IMR-90 (cell line): ENCODE results near the gene SPOUT1. TPM values are rescaled to one million over a fixed set of nuclear protein-coding genes. Genes with fewer than 3 reads are reported as not detected.
"Not testable (repeated sequence)": the region's sequence is repeated elsewhere in the genome, so short reads cannot be mapped to it uniquely, and the experiment has no call there.

Experiments
- ATAC-seq: fragments of 200-7000 bp; cut with Tn5 transposase; 2 replicates; pipeline ENCODE4 v1.9.1; 2020; ENCODE audit warnings: low read depth, mild to moderate bottlenecking, moderate library complexity
- BruUV-seq: library from RNA; stranded (reverse); fragments of 400-500 nt; replicated peaks from 2 replicates; lab custom pipeline; 2021; lab: Mats Ljungman, UMichigan
- CTCF ChIA-PET: fragments of 300-600 bp; formaldehyde crosslinking; extraction: SDS; loops from one replicate; lab custom pipeline; 2021; ENCODE audit warnings: antibody characterized with exemption; lab: Yijun Ruan, JAX
- POLR2A ChIA-PET: fragments of 300-600 bp; sonication (Branson Sonifier 250); formaldehyde crosslinking; loops from one replicate; lab custom pipeline; 2022; ENCODE audit warnings: antibody characterized with exemption; ENCODE audit not compliant: unreplicated experiment; lab: Charles Lee
- DNase-seq: peaks from one replicate; pipeline ENCODE4 v3.0.0; 2013
- H2AFZ ChIP-seq: replicated peaks from 2 replicates; pipeline ENCODE3; 2013; ENCODE audit warnings: low read length, mild to moderate bottlenecking; ENCODE audit not compliant: poor library complexity
- H2AK5ac ChIP-seq: 2 replicates; pipeline ENCODE4 v1.6.1; 2013; ENCODE audit warnings: low read depth, low read length, inconsistent platforms
- H2AK9ac ChIP-seq: replicated peaks from 2 replicates; pipeline ENCODE3; 2013; ENCODE audit warnings: mild to moderate bottlenecking, low read depth, low read length, moderate library complexity; ENCODE audit not compliant: poor library complexity
- H2BK120ac ChIP-seq: 2 replicates; pipeline ENCODE4 v1.6.1; 2013; ENCODE audit warnings: low read depth, low read length, inconsistent platforms
- H2BK15ac ChIP-seq: 3 replicates; pipeline ENCODE4 v1.6.1; 2013; ENCODE audit warnings: low read depth, low read length, inconsistent platforms
- H2BK20ac ChIP-seq: 2 replicates; pipeline ENCODE4 v1.6.1; 2013; ENCODE audit warnings: low read depth, mild to moderate bottlenecking, inconsistent platforms, low read length, moderate library complexity
- H2BK5ac ChIP-seq: 2 replicates; pipeline ENCODE4 v1.6.1; 2013; ENCODE audit warnings: mild to moderate bottlenecking, low read depth, low read length, inconsistent platforms; ENCODE audit not compliant: poor library complexity, severe bottlenecking
- H3K14ac ChIP-seq: replicated peaks from 2 replicates; pipeline ENCODE4 v1.6.1; 2013; ENCODE audit warnings: low read depth, low read length, inconsistent platforms
- H3K18ac ChIP-seq: 2 replicates; pipeline ENCODE4 v1.6.1; 2013; ENCODE audit warnings: low read depth, low read length, control low read depth
- H3K23ac ChIP-seq: 2 replicates; pipeline ENCODE4 v1.6.1; 2013; ENCODE audit warnings: low read depth, low read length, inconsistent platforms
- H3K27ac ChIP-seq: 2 replicates; pipeline ENCODE4 v1.5.1; 2013; ENCODE audit warnings: mild to moderate bottlenecking, control low read depth, low read length; ENCODE audit not compliant: insufficient read depth
- H3K27me3 ChIP-seq: 2 replicates; pipeline ENCODE4 v1.6.1; 2013; ENCODE audit warnings: low read length; ENCODE audit not compliant: control insufficient read depth, insufficient read depth
- H3K36me3 ChIP-seq: 2 replicates; pipeline ENCODE4 v1.6.1; 2013; ENCODE audit warnings: low read length, mixed read lengths; ENCODE audit not compliant: control insufficient read depth, insufficient read depth
- H3K4ac ChIP-seq: 2 replicates; pipeline ENCODE4 v1.6.1; 2013; ENCODE audit warnings: low read depth, low read length, inconsistent platforms
- H3K4me1 ChIP-seq: 2 replicates; pipeline ENCODE4 v1.6.1; 2013; ENCODE audit warnings: low read length, mixed read lengths; ENCODE audit not compliant: control insufficient read depth, insufficient read depth
- H3K4me2 ChIP-seq: 2 replicates; pipeline ENCODE4 v1.6.1; 2013; ENCODE audit warnings: low read depth, mild to moderate bottlenecking, control low read depth, low read length, moderate library complexity
- H3K4me3 ChIP-seq: 2 replicates; pipeline ENCODE4 v1.5.1; 2013; ENCODE audit warnings: low read depth, mild to moderate bottlenecking, control low read depth, low read length, moderate library complexity; ENCODE audit not compliant: insufficient read depth
- H3K56ac ChIP-seq: 2 replicates; pipeline ENCODE4 v1.6.1; 2013; ENCODE audit warnings: low read length, inconsistent platforms; ENCODE audit not compliant: insufficient read depth; ENCODE audit errors: extremely low read depth
- H3K79me1 ChIP-seq, 2 experiments: 2 replicates each; pipeline ENCODE4 v1.6.1; 2013; ENCODE audit warnings: low read length in 2 of 2, inconsistent platforms in 1 of 2, low read depth in 1 of 2
- H3K9ac ChIP-seq: 2 replicates; pipeline ENCODE4 v1.6.1; 2013; ENCODE audit warnings: low read depth, low read length, control low read depth
- H3K9me1 ChIP-seq: 2 replicates; pipeline ENCODE4 v1.6.1; 2013; ENCODE audit warnings: low read length, inconsistent platforms; ENCODE audit not compliant: insufficient read depth
- H3K9me3 ChIP-seq: 2 replicates; pipeline ENCODE4 v1.6.1; 2013; ENCODE audit warnings: low read length; ENCODE audit not compliant: control insufficient read depth, insufficient read depth
- H4K20me1 ChIP-seq: 2 replicates; pipeline ENCODE4 v1.6.1; 2013; ENCODE audit warnings: low read length, inconsistent platforms; ENCODE audit not compliant: insufficient read depth
- H4K5ac ChIP-seq: 2 replicates; pipeline ENCODE4 v1.6.1; 2013; ENCODE audit warnings: mild to moderate bottlenecking, low read depth, low read length, control low read depth
- H4K8ac ChIP-seq, 2 experiments: 2 replicates each; pipeline ENCODE4 v1.6.1; 2013; ENCODE audit warnings: low read depth in 2 of 2, low read length in 2 of 2, control low read depth in 1 of 2, inconsistent platforms in 1 of 2
- H4K91ac ChIP-seq: 2 replicates; pipeline ENCODE4 v1.6.1; 2013; ENCODE audit warnings: low read depth, low read length, inconsistent platforms; ENCODE audit not compliant: insufficient read depth
- WGBS, 2 experiments: methylation state at CpG; one replicate each; pipeline versions ENCODE4 v1.1.5 to v1.1.7; 2013; ENCODE audit warnings: missing lambda C conversion rate in 2 of 2; ENCODE audit not compliant: insufficient read length in 1 of 2; ENCODE audit errors: extremely low coverage in 2 of 2; 5-methylcytosine and 5-hydroxymethylcytosine counted together
- dilution Hi-C: fragments of 300-500 bp; cut with HindIII; formaldehyde crosslinking; loops from one replicate; pipeline ENCODE4 v1.14.3; 2018; ENCODE audit warnings: low sequenced_read_pairs; ENCODE audit not compliant: unreplicated experiment
- in situ Hi-C: fragments of 300-500 bp; cut with MboI; formaldehyde crosslinking; loops from 3 replicates; pipeline ENCODE4 v1.14.3; 2019; ENCODE audit warnings: low sequenced_read_pairs, inconsistent platforms, mixed read lengths
- intact Hi-C: fragments of 100-400 bp; cut with micrococcal nuclease; formaldehyde crosslinking; loops from 2 replicates; pipeline ENCODE4 v1.10.0; 2022
- polyA plus RNA-seq, 3 experiments: library from polyadenylated mRNA; depleted of rRNA; stranded (reverse); fragments of >200 nt; gene quantifications; 2 replicates each; pipeline ENCODE4 v1.2.3, GENCODE V29; 2012; ENCODE audit warnings: low replicate concordance in 1 of 3
- total RNA-seq: library from RNA; depleted of rRNA; stranded (reverse); fragments of >200 nt; gene quantifications from 2 replicates; pipeline ENCODE4 v1.2.3, GENCODE V29; 2012

SPOUT1 gene
- total and polyA plus RNA-seq, 2 of the 4 experiments (the other 2 are of a cell fraction), result 17.9 to 27.8 TPM

DNA sequence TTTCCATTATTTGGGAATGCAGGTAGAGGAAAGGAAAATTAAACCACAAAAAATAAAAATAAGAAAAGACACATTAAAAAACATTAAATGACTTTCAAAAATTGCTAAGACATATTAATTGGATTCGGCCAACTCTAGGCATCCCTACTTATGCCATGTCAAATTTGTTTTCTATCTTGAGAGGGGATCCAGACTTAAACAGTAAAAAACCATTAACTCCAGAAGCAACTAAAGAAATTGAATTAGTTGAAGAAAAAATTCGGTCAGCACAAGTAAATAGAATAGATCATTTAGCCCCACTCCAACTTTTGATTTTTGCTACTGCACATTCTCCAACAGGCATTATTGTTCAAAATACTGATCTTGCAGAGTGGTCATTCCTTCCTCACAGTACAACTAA is 23.1 kb upstream of the SPOUT1 start:
- H3K56ac ChIP-seq, H3K14ac ChIP-seq, H2BK120ac ChIP-seq, ATAC-seq, H3K27me3 ChIP-seq, H4K20me1 ChIP-seq, H3K9ac ChIP-seq, H3K23ac ChIP-seq, in situ Hi-C loops, H3K18ac ChIP-seq, H2BK20ac ChIP-seq, H3K4ac ChIP-seq, H4K91ac ChIP-seq, H3K27ac ChIP-seq, H2AK9ac ChIP-seq, H3K4me3 ChIP-seq, H3K9me1 ChIP-seq, POLR2A ChIA-PET, H3K79me1 ChIP-seq, H3K4me1 ChIP-seq, H2BK15ac ChIP-seq, H2BK5ac ChIP-seq, dilution Hi-C loops, H4K8ac ChIP-seq, H3K9me3 ChIP-seq, H2AFZ ChIP-seq, BruUV-seq, H3K36me3 ChIP-seq, H4K5ac ChIP-seq, H2AK5ac ChIP-seq, H3K4me2 ChIP-seq, DNase-seq: not testable (repeated sequence)
- intact Hi-C loops, result loop anchor here (5.0 kb wide), 1 partner anchor 175 kb away; the partner anchor contains the start of gene SH3GLB2
- no CpG with 5 or more reads among the region's 2 CpGs for WGBS, 2 experiments
- CTCF ChIA-PET, result interaction anchor here (0.8 kb wide), 1 partner anchor 70 kb away, joined by 4 read pairs; no protein-coding TSS in a partner anchor
